Urinary bladder (tissue), 4 donors: Measurements from ENCODE around the gene NBPF20. TPM values are rescaled to one million over a fixed set of nuclear protein-coding genes. Genes with fewer than 3 reads are reported as not detected.
"Not testable (repeated sequence)": the region's sequence is repeated elsewhere in the genome, so short reads cannot be mapped to it uniquely, and the experiment has no call there.

ENCODE experiments used
- DNase-seq: peaks from one replicate; pipeline ENCODE4 v3.0.0-alpha.2; 2015; ENCODE audit errors: extremely low spot score
- H3K27ac ChIP-seq: one replicate; pipeline ENCODE4 v1.5.1; 2013; ENCODE audit warnings: low read depth, mild to moderate bottlenecking, moderate library complexity
- H3K36me3 ChIP-seq: one replicate; pipeline ENCODE4 v1.6.1; 2013; ENCODE audit warnings: mild to moderate bottlenecking, moderate library complexity; ENCODE audit not compliant: insufficient read depth
- H3K4me1 ChIP-seq: one replicate; pipeline ENCODE4 v1.6.1; 2013; ENCODE audit warnings: mild to moderate bottlenecking, moderate library complexity; ENCODE audit not compliant: insufficient read depth
- H3K4me3 ChIP-seq: one replicate; pipeline ENCODE4 v1.5.1; 2013; ENCODE audit warnings: low read depth, low read length
- WGBS: extraction: QIAGEN DNeasy Blood & Tissue Kit; methylation state at CpG from one replicate; pipeline ENCODE4 v1.1.7; 2013; 5-methylcytosine and 5-hydroxymethylcytosine counted together
- polyA plus RNA-seq: library from polyadenylated mRNA; stranded (reverse); fragments of 200-250 nt; gene quantifications from one replicate; pipeline ENCODE4 v1.2.3, GENCODE V29; 2013
- total RNA-seq: library from RNA; depleted of rRNA; stranded (reverse); fragments of >200 nt; gene quantifications from one replicate; pipeline ENCODE4 v1.2.3, GENCODE V29; 2014
- donor health status: healthy with polysubstance abuse.
- donor health status: healthy.

NBPF20 gene
- total and polyA plus RNA-seq, 2 donors, result 1.5 to 4.4 TPM

GRCh38 chr1:145452506-145452905 lies 27.1 kb upstream of the NBPF20 start:
- 60% methylated on average over 4 of the region's 8 CpGs for WGBS
- DNase-seq, H3K36me3 ChIP-seq, H3K4me1 ChIP-seq, H3K4me3 ChIP-seq, H3K27ac ChIP-seq: not testable (repeated sequence)

GRCh38 chr1:145451914-145452313 lies 26.5 kb upstream of the NBPF20 start:
- H3K27ac ChIP-seq, H3K36me3 ChIP-seq, H3K4me3 ChIP-seq, H3K4me1 ChIP-seq, DNase-seq: not testable (repeated sequence)
- WGBS, result 6% methylated on average over 6 of the region's 8 CpGs

- 17% methylated on average over 9 of the region's 11 CpGs for WGBS
Observed at GRCh38 chr1:145445219-145445618, 19.8 kb upstream of the NBPF20 start.

GRCh38 chr1:145442340-145442739 lies 16.9 kb upstream of the NBPF20 start:
- H3K4me3 ChIP-seq, H3K36me3 ChIP-seq, H3K4me1 ChIP-seq, H3K27ac ChIP-seq, DNase-seq: not testable (repeated sequence)
- WGBS, result 86% methylated on average over 5 of the region's 5 CpGs

More at GRCh38 chr1:145445219-145445618, 19.8 kb upstream of the NBPF20 start:
- not testable (repeated sequence) for H3K4me3 ChIP-seq, DNase-seq, H3K36me3 ChIP-seq, H3K27ac ChIP-seq, H3K4me1 ChIP-seq

GRCh38 chr1:145431363-145432256 lies 6.2 kb upstream of the NBPF20 start:
- H3K4me1 ChIP-seq, H3K36me3 ChIP-seq, DNase-seq, H3K4me3 ChIP-seq, H3K27ac ChIP-seq: not testable (repeated sequence)
- 1% methylated on average over 58 of the region's 61 CpGs for WGBS

- H3K4me1 ChIP-seq, DNase-seq, H3K4me3 ChIP-seq, H3K36me3 ChIP-seq, H3K27ac ChIP-seq: not testable (repeated sequence)
- 12% methylated on average over 10 of the region's 15 CpGs for WGBS
Observed at GRCh38 chr1:145430830-145431229, 5.4 kb upstream of the NBPF20 start.

- WGBS, result 92% methylated on average over 1 of the region's 1 CpG
- not testable (repeated sequence) for H3K36me3 ChIP-seq, H3K27ac ChIP-seq, DNase-seq, H3K4me3 ChIP-seq, H3K4me1 ChIP-seq
Observed at GRCh38 chr1:145429329-145429728, 3.9 kb upstream of the NBPF20 start.

GRCh38 chr1:145424612-145425435 lies 579 bp downstream of the NBPF20 start:
- under 1% methylated on average over 38 of the region's 59 CpGs for WGBS
- not testable (repeated sequence) for H3K27ac ChIP-seq, DNase-seq, H3K36me3 ChIP-seq, H3K4me1 ChIP-seq
- peak overlapping the region; percentile 42 for H3K4me3 ChIP-seq

- H3K27ac ChIP-seq, result not testable (repeated sequence)
Observed at GRCh38 chr1:145415149-145415548, 10.3 kb downstream of the NBPF20 start.

GRCh38 chr1:145407266-145407665 lies 18.1 kb downstream of the NBPF20 start:
- H3K36me3 ChIP-seq, DNase-seq, H3K4me1 ChIP-seq, H3K4me3 ChIP-seq, H3K27ac ChIP-seq: not testable (repeated sequence)
- 95% methylated on average over 14 of the region's 14 CpGs for WGBS

More at GRCh38 chr1:145415149-145415548, 10.3 kb downstream of the NBPF20 start:
- H3K4me3 ChIP-seq, H3K4me1 ChIP-seq, DNase-seq, H3K36me3 ChIP-seq: not testable (repeated sequence)
- WGBS, result 66% methylated on average over 5 of the region's 8 CpGs

GRCh38 chr1:145404949-145405348 lies 20.5 kb downstream of the NBPF20 start:
- not testable (repeated sequence) for H3K36me3 ChIP-seq, H3K4me3 ChIP-seq, H3K4me1 ChIP-seq, DNase-seq, H3K27ac ChIP-seq
- 40% methylated on average over 4 of the region's 7 CpGs for WGBS

GRCh38 chr1:145400701-145401100 lies 24.7 kb downstream of the NBPF20 start:
- H3K4me1 ChIP-seq, H3K4me3 ChIP-seq, H3K36me3 ChIP-seq, H3K27ac ChIP-seq, DNase-seq: not testable (repeated sequence)
- 92% methylated on average over 6 of the region's 6 CpGs for WGBS
